Spinal cord (tissue), 10 donors: ENCODE measurements around the gene ZNF507. TPM values are rescaled to one million over a fixed set of nuclear protein-coding genes. Genes with fewer than 3 reads are reported as not detected.
"Not testable (repeated sequence)": the region's sequence is repeated elsewhere in the genome, so short reads cannot be mapped to it uniquely, and the experiment has no call there.

Source experiments
- DNase-seq, 6 donors: peaks; one replicate each; pipeline versions ENCODE4 v3.0.0 to v3.0.0-alpha.2; 2013 to 2015; ENCODE audit warnings: low spot score in 6 of 6, low read depth in 4 of 6
- H3K27ac ChIP-seq: one replicate; pipeline ENCODE4 v1.5.1; 2013; ENCODE audit warnings: low read depth, low read length, control low read depth
- H3K27me3 ChIP-seq: one replicate; pipeline ENCODE4 v1.6.1; 2013; ENCODE audit warnings: low read length; ENCODE audit not compliant: control insufficient read depth, insufficient read depth
- H3K36me3 ChIP-seq: one replicate; pipeline ENCODE4 v1.6.1; 2013; ENCODE audit warnings: low read length; ENCODE audit not compliant: control insufficient read depth, insufficient read depth
- H3K4me1 ChIP-seq: one replicate; pipeline ENCODE4 v1.6.1; 2013; ENCODE audit warnings: low read length; ENCODE audit not compliant: control insufficient read depth, insufficient read depth
- H3K4me3 ChIP-seq: one replicate; pipeline ENCODE4 v1.5.1; 2013; ENCODE audit warnings: low read depth, low read length, control low read depth
- H3K9me3 ChIP-seq: one replicate; pipeline ENCODE4 v1.6.1; 2013; ENCODE audit warnings: low read length; ENCODE audit not compliant: control insufficient read depth, insufficient read depth
- WGBS: methylation state at CpG from one replicate; pipeline ENCODE4 v1.1.5; 2013; ENCODE audit warnings: missing lambda C conversion rate; ENCODE audit not compliant: insufficient coverage; 5-methylcytosine and 5-hydroxymethylcytosine counted together
- polyA plus RNA-seq, 2 donors: library from polyadenylated mRNA; unstranded; fragments of 120-200 nt; gene quantifications; one replicate each; pipeline ENCODE4 v1.2.1, GENCODE V29; 2013; ENCODE audit not compliant: insufficient read length in 2 of 2
- total RNA-seq, 2 donors: library from RNA; depleted of rRNA in 1 of 2; stranded (reverse); fragments of 120-200 nt in 1 of 2; fragments of >200 nt in 1 of 2; gene quantifications; one replicate each; pipeline versions ENCODE4 v1.2.3 to v1.2.4, GENCODE V29; 2013 to 2014
- donor health status: healthy.

The ZNF507 gene
- total and polyA plus RNA-seq, 4 donors, result 13.2 to 30.5 (median 17.3) TPM

GRCh38 chr19:32418155-32418554 is 72.7 kb downstream of the ZNF507 start:
- H3K4me3 ChIP-seq, result no peak overlapping the region
- H3K36me3 ChIP-seq, result peaks cover 32% of the 10 kb centered on the region
- no peak for DNase-seq
- H3K4me1 ChIP-seq, result peaks cover 3% of the 10 kb centered on the region
- no peaks in the 10 kb centered on the region for H3K9me3 ChIP-seq
- WGBS, result 88% methylated on average over 1 of the region's 3 CpGs
- no peaks in the 10 kb centered on the region for H3K27me3 ChIP-seq
- no peak overlapping the region for H3K27ac ChIP-seq

GRCh38 chr19:32421589-32422361 is 76.4 kb downstream of the ZNF507 start:
- no peak for DNase-seq
- Histone ChIP-seq H3K27me3 (no peaks in the 10 kb centered on the region), H3K4me1 (no peaks in the 10 kb centered on the region), H3K27ac (no peak overlapping the region), H3K9me3 (no peaks in the 10 kb centered on the region), H3K36me3 (peaks cover 26% of the 10 kb centered on the region), H3K4me3 (no peak overlapping the region)
- WGBS, result 78% methylated on average over 5 of the region's 7 CpGs

GRCh38 chr19:32422435-32422834 is 77.0 kb downstream of the ZNF507 start:
- peaks cover 22% of the 10 kb centered on the region for H3K36me3 ChIP-seq

GRCh38 chr19:32423944-32424343 is 78.5 kb downstream of the ZNF507 start:
- H3K4me3 ChIP-seq, H3K9me3 ChIP-seq, H3K4me1 ChIP-seq, H3K27ac ChIP-seq, DNase-seq, H3K27me3 ChIP-seq: not testable (repeated sequence)
- H3K36me3 ChIP-seq, result peaks cover 19% of the 10 kb centered on the region
- WGBS, result 91% methylated on average over 2 of the region's 3 CpGs

More at GRCh38 chr19:32422435-32422834, 77.0 kb downstream of the ZNF507 start:
- Histone ChIP-seq H3K4me3 (no peak overlapping the region), H3K27me3 (no peaks in the 10 kb centered on the region), H3K27ac (no peak overlapping the region), H3K4me1 (no peaks in the 10 kb centered on the region), H3K9me3 (no peaks in the 10 kb centered on the region)
- DNase-seq, result no peak
- WGBS, result no CpG with 5 or more reads among the region's 3 CpGs

GRCh38 chr19:32427536-32427935 is 82.1 kb downstream of the ZNF507 start:
- Histone ChIP-seq H3K27me3 (no peaks in the 10 kb centered on the region), H3K27ac (no peak overlapping the region), H3K4me1 (no peaks in the 10 kb centered on the region), H3K9me3 (no peaks in the 10 kb centered on the region), H3K36me3 (no peaks in the 10 kb centered on the region), H3K4me3 (no peak overlapping the region)
- whole genome bisulfite sequencing, result 50% methylated on average over 1 of the region's 3 CpGs
- DNase-seq, result peak in 2 of 6 donors; percentile 43 to 56

- WGBS, result 83% methylated on average over 1 of the region's 6 CpGs
These were observed 91.3 kb downstream of the ZNF507 start for GRCh38 chr19:32436692-32437091.

GRCh38 chr19:32437096-32437495 is 91.7 kb downstream of the ZNF507 start:
- no peaks in the 10 kb centered on the region for H3K4me1 ChIP-seq
- no peaks in the 10 kb centered on the region for H3K9me3 ChIP-seq
- H3K36me3 ChIP-seq, result peaks cover 2% of the 10 kb centered on the region
- no peak for DNase-seq
- H3K27ac ChIP-seq, result no peak overlapping the region
- no CpG with 5 or more reads among the region's 1 CpG for WGBS
- no peaks in the 10 kb centered on the region for H3K27me3 ChIP-seq
- no peak overlapping the region for H3K4me3 ChIP-seq

More at GRCh38 chr19:32436692-32437091, 91.3 kb downstream of the ZNF507 start:
- Histone ChIP-seq H3K4me1 (no peaks in the 10 kb centered on the region), H3K27me3 (no peaks in the 10 kb centered on the region), H3K36me3 (peaks cover 2% of the 10 kb centered on the region), H3K27ac (no peak overlapping the region), H3K9me3 (no peaks in the 10 kb centered on the region), H3K4me3 (no peak overlapping the region)
- DNase-seq, result no peak

Other genes starting within 250 kb of the ZNF507 start
- 10 to 100 TPM; 50.3 to 53.3 TPM for gene DPY19L3, start 60.2 kb downstream of the ZNF507 start, total RNA-seq
- gene DPY19L3, start 60.2 kb downstream of the ZNF507 start, polyA plus RNA-seq, result 10 to 100 TPM; 36.9 to 51.0 TPM
- gene PDCD5, start 235.6 kb downstream of the ZNF507 start, total RNA-seq, result 100 to 1,000 TPM in 1 of 2 donors, 10 to 100 TPM in 1; 31.1 to 118 TPM
- 100 to 1,000 TPM; 147 to 154 TPM for gene PDCD5, start 235.6 kb downstream of the ZNF507 start, polyA plus RNA-seq